H1 (cell line): ENCODE results near the gene PRPF31. TPM values are rescaled to one million over a fixed set of nuclear protein-coding genes. Genes with fewer than 3 reads are reported as not detected.

Experiments used
- BACH1 ChIP-seq: IDR thresholded peaks from 2 replicates; pipeline ENCODE4 v1.6.1; 2012; ENCODE audit warnings: low read length, improper control_type of control experiment
- EGR1 ChIP-seq: IDR thresholded peaks from 2 replicates; pipeline ENCODE4 v1.6.1; 2011; ENCODE audit warnings: low read depth, low read length, borderline replicate concordance
- GABPA ChIP-seq: IDR thresholded peaks from 2 replicates; pipeline ENCODE4 v1.6.1; 2011; ENCODE audit warnings: mild to moderate bottlenecking, low read length, moderate library complexity, borderline replicate concordance; ENCODE audit not compliant: insufficient read depth
- JUND ChIP-seq: IDR thresholded peaks from 2 replicates; pipeline ENCODE4 v1.6.1; 2011; ENCODE audit warnings: mild to moderate bottlenecking, improper control_type of control experiment, low read length
- KDM4A ChIP-seq: IDR thresholded peaks from one replicate; pipeline ENCODE4 v1.7.1; 2012; ENCODE audit warnings: low read depth, mild to moderate bottlenecking, moderate library complexity, low read length, inconsistent platforms; ENCODE audit not compliant: severe bottlenecking
- RAD21 ChIP-seq, 2 experiments: IDR thresholded peaks in 1 of 2; conservative IDR thresholded peaks in 1 of 2; 2 replicates each; pipeline ENCODE4 v1.6.1; 2011; ENCODE audit warnings: low read depth in 2 of 2, low read length in 2 of 2, improper control_type of control experiment in 1 of 2, inconsistent platforms in 1 of 2, mild to moderate bottlenecking in 1 of 2, moderate library complexity in 1 of 2
- RBBP5 ChIP-seq: IDR thresholded peaks from 2 replicates; pipeline ENCODE4 v1.7.1; 2012; ENCODE audit warnings: low read depth, mild to moderate bottlenecking, inconsistent platforms, low read length, moderate library complexity, borderline replicate concordance
- SIN3A ChIP-seq, 2 experiments: IDR thresholded peaks in 1 of 2; conservative IDR thresholded peaks in 1 of 2; 2 replicates each; pipeline ENCODE4 v1.6.1; 2011 to 2012; ENCODE audit warnings: low read length in 2 of 2, improper control_type of control experiment in 1 of 2, low read depth in 1 of 2, mild to moderate bottlenecking in 1 of 2
- SIRT6 ChIP-seq: IDR thresholded peaks from one replicate; pipeline ENCODE4 v1.7.1; 2012; ENCODE audit warnings: low read length, inconsistent platforms
- SP2 ChIP-seq: IDR thresholded peaks from 2 replicates; pipeline ENCODE4 v1.6.1; 2012; ENCODE audit warnings: mild to moderate bottlenecking, low read length, inconsistent platforms
- TEAD4 ChIP-seq: IDR thresholded peaks from 2 replicates; pipeline ENCODE4 v1.6.1; 2012; ENCODE audit warnings: low read depth, low read length, inconsistent platforms, mixed read lengths
- polyA plus RNA-seq, 7 experiments: library from polyadenylated mRNA; depleted of rRNA in 3 of 7; stranded (reverse) in 5 of 7; unstranded in 2 of 7; fragments of >200 nt in 5 of 7; fragments of 200-250 nt in 2 of 7; gene quantifications; 1 replicate in 5 of 7; 2 replicates in 1 of 7; 4 replicates in 1 of 7; pipeline versions ENCODE4 v1.2.1 to v1.2.3, GENCODE V29; 2011 to 2013; ENCODE audit warnings: missing spikeins in 2 of 7, mixed read lengths in 2 of 7
- total RNA-seq: library from RNA; stranded (reverse); fragmentation: NEBNext Ultra II Directional; extraction: Animal tissue kit (Norgen Biotek cat#: 25700); gene quantifications from 2 replicates; pipeline ENCODE4 v1.2.1, GENCODE V29; 2021

The PRPF31 gene
- total and polyA plus RNA-seq, 2 of the 8 experiments (the other 6 are each of a cell fraction or from before 2014, with no cell fraction given) = 51.1 to 97.4 TPM

- peak; percentile 24 for TF ChIP-seq SIRT6
- no peak for TF ChIP-seq RBBP5
- no peak for TF ChIP-seq SP2
- TF ChIP-seq SIN3A (conservative IDR thresholded peaks at IDR 0.05 in 1 of 2, IDR thresholded peaks at IDR 0.05 in 1 of 2; ENCODE audit: low read depth in 1 of 2, low read length in 2 of 2) = no peak
- no peak for TF ChIP-seq JUND
- no peak for TF ChIP-seq RAD21 (IDR thresholded peaks at IDR 0.05 in 1 of 2, conservative IDR thresholded peaks at IDR 0.05 in 1 of 2; ENCODE audit: low read depth in 2 of 2, low read length in 2 of 2)
- TF ChIP-seq KDM4A = no peak
- TF ChIP-seq EGR1 = peak; percentile 96
- no peak for TF ChIP-seq BACH1
- no peak for TF ChIP-seq GABPA
- TF ChIP-seq TEAD4 = no peak
Observed at GRCh38 chr19:54133312-54133956, 17.9 kb downstream of the PRPF31 start (continued).
